ENCODE measurements around the gene ARFGAP2. TPM values are rescaled to one million over a fixed set of nuclear protein-coding genes. Genes with fewer than 3 reads are reported as not detected.

The ARFGAP2 gene
- total RNA-seq, 1 experiment from 2014 or later: 97.5 TPM

- TF ChIP-seq EZH2phosphoT487 (IDR thresholded peaks at IDR 0.05; ENCODE audit: borderline replicate concordance, low read length): no peak
- TF ChIP-seq CTCF (conservative IDR thresholded peaks at IDR 0.05; ENCODE audit: low read depth, low read length): no peak
- TF ChIP-seq EZH2 (IDR thresholded peaks at IDR 0.05; ENCODE audit: low read length, unreplicated experiment): no peak
- ChIA-PET CTCF (interaction anchor here (0.6 to 1.5 kb wide), 6 partner anchors 35 to 275 kb away, joined by 3 to 8 read pairs (median 6); partner anchors contain the start of gene DDB2), POLR2A (ENCODE audit: unreplicated experiment) (no interaction called here)
- no peaks in the 10 kb centered on the region for H3K9me2 ChIP-seq (replicated peaks; ENCODE audit: low read length)
- no peak for ATAC-seq
- H3K79me2 ChIP-seq (ENCODE audit: low read length): peaks cover 46% of the 10 kb centered on the region
- no peaks in the 10 kb centered on the region for H3K27me3 ChIP-seq (ENCODE audit: low read length)
- no peak overlapping the region for H3K9ac ChIP-seq (ENCODE audit: low read length)
- H3K9me3 ChIP-seq (ENCODE audit: low read length): no peaks in the 10 kb centered on the region
- no peak overlapping the region for H2AFZ ChIP-seq (ENCODE audit: low read length)
- H4K20me1 ChIP-seq (ENCODE audit: low read length): no peaks in the 10 kb centered on the region
- H3K36me3 ChIP-seq (ENCODE audit: low read depth, low read length): peaks cover 19% of the 10 kb centered on the region; the same call in 1 of the 2 replicates
- no peak overlapping the region for H3K27ac ChIP-seq (ENCODE audit: low read length)
- H3K4me3 ChIP-seq (ENCODE audit: low read length): no peak overlapping the region
- BruUV-seq (replicated peaks): no TSS peak
- H3K4me1 ChIP-seq (ENCODE audit: insufficient read depth, low read length): 0 out of 2 replicates have a peak, but pooled peaks cover 8% of the 10 kb centered on the region
- intact Hi-C loops (cut with micrococcal nuclease): no loop called here
- no peak overlapping the region for H3K4me2 ChIP-seq (ENCODE audit: low read length)
- H3F3A ChIP-seq (ENCODE audit: low read length, unreplicated experiment): no peaks in the 10 kb centered on the region
- DNase-seq: no peak
Measured at GRCh38 chr11:47178737-47179654, 2.3 kb upstream of the ARFGAP2 start.

DNA sequence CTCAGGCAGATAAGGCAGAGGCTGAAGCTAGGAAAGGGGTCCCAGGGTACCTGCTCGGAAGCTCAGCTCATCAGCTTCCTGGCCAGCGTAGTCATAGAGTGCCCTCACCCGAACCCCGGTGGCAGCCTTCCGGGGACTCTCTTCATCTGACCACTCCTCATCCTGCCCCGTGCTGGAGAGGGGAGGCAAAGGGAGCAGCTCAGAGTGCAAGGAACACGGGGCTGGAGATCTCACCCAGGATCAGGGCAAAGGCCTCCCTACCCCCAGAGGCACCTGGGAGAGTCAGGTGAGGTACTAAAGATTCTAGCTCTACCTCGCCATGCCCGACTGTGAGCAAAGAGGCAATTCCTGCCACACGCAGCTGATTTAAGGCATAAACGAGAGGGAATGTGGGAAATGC lies 1.6 kb upstream of the ARFGAP2 start:
- no peaks in the 10 kb centered on the region for H3K9me2 ChIP-seq (replicated peaks; ENCODE audit: low read length)
- H3K36me3 ChIP-seq (ENCODE audit: low read depth, low read length): peaks cover 26% of the 10 kb centered on the region; the same call in 1 of the 2 replicates
- 0 out of 2 replicates have a peak, but pooled peaks cover 8% of the 10 kb centered on the region for H3K4me1 ChIP-seq (ENCODE audit: insufficient read depth, low read length)
- H3K79me2 ChIP-seq (ENCODE audit: low read length): peaks cover 46% of the 10 kb centered on the region
- H3K4me2 ChIP-seq (ENCODE audit: low read length): no peak overlapping the region
- no peaks in the 10 kb centered on the region for H3F3A ChIP-seq (ENCODE audit: low read length, unreplicated experiment)
- no peak overlapping the region for H3K27ac ChIP-seq (ENCODE audit: low read length)
- BruUV-seq (replicated peaks): no TSS peak
- H3K4me3 ChIP-seq (ENCODE audit: low read length): no peak overlapping the region
- DNase-seq (no peak), ATAC-seq (no peak)
- H4K20me1 ChIP-seq (ENCODE audit: low read length): no peaks in the 10 kb centered on the region
- POLR2A ChIA-PET (ENCODE audit: unreplicated experiment): no interaction called here
- no peaks in the 10 kb centered on the region for H3K27me3 ChIP-seq (ENCODE audit: low read length)
- intact Hi-C loops (cut with micrococcal nuclease): no loop called here
- no peaks in the 10 kb centered on the region for H3K9me3 ChIP-seq (ENCODE audit: low read length)
- TF ChIP-seq EZH2phosphoT487 (IDR thresholded peaks at IDR 0.05; ENCODE audit: borderline replicate concordance, low read length) (no peak), EZH2 (IDR thresholded peaks at IDR 0.05; ENCODE audit: low read length, unreplicated experiment) (no peak), CTCF (conservative IDR thresholded peaks at IDR 0.05; ENCODE audit: low read depth, low read length) (no peak)
- CTCF ChIA-PET: interaction anchor here (0.6 to 1.5 kb wide), 3 partner anchors 56 to 276 kb away, joined by 3 to 8 read pairs (median 4); no protein-coding TSS in a partner anchor
- H2AFZ ChIP-seq (ENCODE audit: low read length): no peak overlapping the region
- no peak overlapping the region for H3K9ac ChIP-seq (ENCODE audit: low read length)
